HepG2 (cell line): ENCODE results near the gene PCED1B. TPM values are rescaled to one million over a fixed set of nuclear protein-coding genes. Genes with fewer than 3 reads are reported as not detected.

ENCODE experiments used
- ATAC-seq: fragments of 200-7000 bp; cut with Tn5 transposase; 3 replicates; pipeline ENCODE4 v1.9.1; 2020; ENCODE audit warnings: mild to moderate bottlenecking, moderate library complexity
- BruUV-seq: library from RNA; stranded (reverse); fragments of 400-500 nt; replicated peaks from 2 replicates; lab custom pipeline; 2021; lab: Mats Ljungman, UMichigan
- CTCF ChIA-PET: fragments of 300-600 bp; formaldehyde crosslinking; extraction: SDS; loops from one replicate; lab custom pipeline; 2021; ENCODE audit warnings: low total read pairs, inconsistent platforms, low intra/inter-chr PET ratio; lab: Yijun Ruan, JAX
- POLR2A ChIA-PET: fragments of 350-600 bp; sonication (Branson Sonifier 250); formaldehyde crosslinking; loops from one replicate; lab custom pipeline; 2020; ENCODE audit warnings: antibody characterized with exemption, inconsistent platforms; lab: Yijun Ruan, JAX
- DNase-seq: peaks from one replicate; pipeline ENCODE4 v3.0.0-alpha.2; 2015; ENCODE audit warnings: low spot score
- FAIRE-seq: peaks from 3 replicates; lab custom pipeline; 2011; peaks lifted over from hg19 to GRCh38; lab: Jason Lieb, UNC
- H2AFZ ChIP-seq: one replicate; pipeline ENCODE4 v1.6.1; 2011; ENCODE audit warnings: low read length, inconsistent platforms
- H3K27ac ChIP-seq: fragments of 300-600 bp; 3 replicates; pipeline ENCODE4 v1.8.0; 2011; ENCODE audit warnings: mixed run types, mild to moderate bottlenecking, mixed read lengths, low read length, inconsistent platforms; ENCODE audit not compliant: insufficient read depth; ENCODE audit errors: extremely low read length
- H3K27me3 ChIP-seq, 2 experiments: fragments of 200-600 bp in 1 of 2; 2 replicates in 1 of 2; 3 replicates in 1 of 2; pipeline versions ENCODE4 v1.6.0 to v1.8.0; 2011; ENCODE audit warnings: low read length in 2 of 2, mild to moderate bottlenecking in 2 of 2, moderate library complexity in 2 of 2, inconsistent platforms in 1 of 2; ENCODE audit not compliant: insufficient read depth in 2 of 2, control insufficient read depth in 1 of 2
- H3K36me3 ChIP-seq, 2 experiments: fragments of 200-600 bp in 1 of 2; replicated peaks in 1 of 2; 2 replicates in 1 of 2; 3 replicates in 1 of 2; pipeline versions ENCODE4 v1.5.1 to v1.8.0; 2011; ENCODE audit warnings: low read length in 2 of 2, inconsistent platforms in 1 of 2; ENCODE audit not compliant: insufficient read depth in 2 of 2, control insufficient read depth in 1 of 2
- H3K4me1 ChIP-seq: 2 replicates; pipeline ENCODE4 v1.5.1; 2012; ENCODE audit warnings: low read length, inconsistent platforms; ENCODE audit not compliant: insufficient read depth
- H3K4me2 ChIP-seq: 2 replicates; pipeline ENCODE4 v1.6.0; 2011; ENCODE audit warnings: low read depth, low read length, inconsistent platforms
- H3K4me3 ChIP-seq, 3 experiments: fragments of 200-600 bp in 1 of 3; sonication (generic), shearing (Covaris generic) in 1 of 3; replicated peaks in 1 of 3; 2 replicates each; pipeline ENCODE4 v1.5.1; 2011 to 2016; ENCODE audit warnings: low read length in 3 of 3, inconsistent platforms in 2 of 3, low read depth in 2 of 3, mild to moderate bottlenecking in 2 of 3, control low read depth in 1 of 3, mixed read lengths in 1 of 3; ENCODE audit not compliant: insufficient read depth in 1 of 3
- H3K79me2 ChIP-seq: one replicate; pipeline ENCODE4 v1.6.1; 2011; ENCODE audit warnings: low read length, inconsistent platforms; ENCODE audit not compliant: insufficient read depth
- H3K9ac ChIP-seq: 2 replicates; pipeline ENCODE4 v1.6.0; 2011; ENCODE audit warnings: mild to moderate bottlenecking, low read depth, low read length, inconsistent platforms; ENCODE audit not compliant: insufficient read depth
- H3K9me3 ChIP-seq: 2 replicates; pipeline ENCODE4 v1.5.1; 2012; ENCODE audit warnings: mild to moderate bottlenecking, low read length
- H4K20me1 ChIP-seq: 2 replicates; pipeline ENCODE4 v1.6.0; 2011; ENCODE audit warnings: inconsistent platforms, mild to moderate bottlenecking, low read length, moderate library complexity; ENCODE audit not compliant: insufficient read depth
- AGO2 ChIP-seq: fragments of 200-400 bp; formaldehyde crosslinking; optimal IDR thresholded peaks from 2 replicates; pipeline ENCODE3; 2017; ENCODE audit warnings: mild to moderate bottlenecking, low read depth, low read length, moderate library complexity
- CSRNP1 ChIP-seq: sonication (generic); formaldehyde crosslinking; IDR thresholded peaks from 2 replicates; pipeline ENCODE4 v1.8.1; 2023; ENCODE audit warnings: mild to moderate bottlenecking, missing genetic modification reagents
- FOXO4 ChIP-seq: sonication (generic); formaldehyde crosslinking; conservative IDR thresholded peaks from 2 replicates; pipeline ENCODE4 v1.8.1; 2023; ENCODE audit warnings: missing genetic modification reagents
- MTA1 ChIP-seq: sonication (generic); formaldehyde crosslinking; IDR thresholded peaks from 2 replicates; pipeline ENCODE4 v1.4.0; 2020; ENCODE audit warnings: missing genetic modification reagents, mild to moderate bottlenecking, borderline replicate concordance
- NRL ChIP-seq: sonication (generic); formaldehyde crosslinking; IDR thresholded peaks from 2 replicates; pipeline ENCODE4 v1.5.0; 2020; ENCODE audit warnings: missing genetic modification reagents, mild to moderate bottlenecking, moderate library complexity, borderline replicate concordance
- PHF21A ChIP-seq: sonication (generic); formaldehyde crosslinking; IDR thresholded peaks from 2 replicates; pipeline ENCODE4 v1.5.0; 2020; ENCODE audit warnings: mild to moderate bottlenecking, missing genetic modification reagents
- POLR2A ChIP-seq, 2 experiments: IDR thresholded peaks; 2 replicates each; pipeline ENCODE4 v1.6.1; 2011; ENCODE audit warnings: low read depth in 2 of 2, low read length in 2 of 2, mild to moderate bottlenecking in 1 of 2, moderate library complexity in 1 of 2; ENCODE audit not compliant: insufficient read depth in 1 of 2
- RBM39 ChIP-seq: fragments of 200-400 bp; formaldehyde crosslinking; IDR thresholded peaks from one replicate; pipeline ENCODE4 v1.6.1; 2018; ENCODE audit warnings: antibody characterized with exemption, mild to moderate bottlenecking, low read depth, low read length; ENCODE audit not compliant: poor library complexity, severe bottlenecking
- SALL2 ChIP-seq: sonication (generic); formaldehyde crosslinking; IDR thresholded peaks from 2 replicates; pipeline ENCODE4 v1.8.1; 2023; ENCODE audit warnings: mild to moderate bottlenecking, missing genetic modification reagents, inconsistent platforms
- SETDB1 ChIP-seq: sonication (generic); formaldehyde crosslinking; IDR thresholded peaks from 2 replicates; pipeline ENCODE4 v1.5.1; 2020; ENCODE audit warnings: missing genetic modification reagents, mild to moderate bottlenecking, borderline replicate concordance
- XBP1 ChIP-seq: sonication (generic); formaldehyde crosslinking; IDR thresholded peaks from 2 replicates; pipeline ENCODE4 v1.5.0; 2020; ENCODE audit warnings: missing genetic modification reagents
- ZMYM3 ChIP-seq: sonication (generic); formaldehyde crosslinking; IDR thresholded peaks from 2 replicates; pipeline ENCODE4 v1.5.1; 2020; ENCODE audit warnings: mild to moderate bottlenecking, missing genetic modification reagents
- ZNF441 ChIP-seq: sonication (generic); formaldehyde crosslinking; IDR thresholded peaks from 2 replicates; pipeline ENCODE4 v1.7.0; 2021; ENCODE audit warnings: missing genetic modification reagents, borderline replicate concordance
- WGBS: methylation state at CpG from one replicate; pipeline ENCODE4 v1.1.6; 2017; ENCODE audit warnings: low lambda C conversion rate; 5-methylcytosine and 5-hydroxymethylcytosine counted together
- in situ Hi-C: cut with HindIII; loops from 2 replicates; pipeline ENCODE4 v1.10.0; 2017; ENCODE audit warnings: low pct_unique_long_range_greater_than_20kb; ENCODE audit not compliant: extremely low pct_ligation_motif_present
- intact Hi-C: fragments of 100-400 bp; cut with micrococcal nuclease; formaldehyde crosslinking; loops from one replicate; pipeline ENCODE4 v1.10.0; 2022; ENCODE audit not compliant: unreplicated experiment
- polyA plus RNA-seq, 8 experiments: library from polyadenylated mRNA; depleted of rRNA in 3 of 8; stranded (reverse) in 7 of 8; unstranded in 1 of 8; fragments of >200 nt; fragmentation: Illumina TruSeq in 4 of 8; extraction: Trizol in 4 of 8; gene quantifications; 2 replicates each; pipeline versions ENCODE4 v1.2.1 to v1.2.3, GENCODE V29; 2011 to 2016; ENCODE audit warnings: low read depth in 4 of 8, missing spikeins in 1 of 8, mixed read lengths in 1 of 8; ENCODE audit not compliant: insufficient read depth in 1 of 8
- total RNA-seq, 5 experiments: library from RNA; depleted of rRNA; stranded (reverse); fragments of >200 nt; fragmentation: Illumina TruSeq; extraction: Trizol; gene quantifications; 2 replicates each; pipeline ENCODE4 v1.2.3, GENCODE V29; 2016; ENCODE audit warnings: low read depth in 1 of 5

Gene PCED1B
- total and polyA plus RNA-seq, 2 of the 13 experiments (the other 11 are each of a cell fraction or from before 2014, with no cell fraction given): 0.11 to 0.37 TPM

GRCh38 chr12:47073951-47074350, 5.5 kb upstream of the PCED1B start:
- Histone ChIP-seq H3K9ac (no peak overlapping the region), H3K27ac (no peak overlapping the region), H3K4me2 (no peak overlapping the region), H3K36me3 (no peaks in the 10 kb centered on the region), H2AFZ (no peak overlapping the region), H4K20me1 (no peaks in the 10 kb centered on the region), H3K4me1 (0 out of 2 replicates have a peak, but pooled peaks cover 1% of the 10 kb centered on the region), H3K27me3 (peaks cover 1 to 19% of the 10 kb centered on the region in 2 experiments; a peak in 4 of 5 replicates), H3K4me3 (no peak overlapping the region), H3K79me2 (no peaks in the 10 kb centered on the region), H3K9me3 (no peaks in the 10 kb centered on the region)
- BruUV-seq: no TSS peak
- ATAC-seq (no peak), FAIRE-seq (no peak), DNase-seq (no peak)
- POLR2A ChIA-PET: no interaction called here
- WGBS: 13% methylated on average over 3 of the region's 3 CpGs
- in situ Hi-C loops (no loop called here), intact Hi-C loops (loop anchor here (2.0 kb wide), 1 partner anchor 233 kb away; no protein-coding TSS in a partner anchor)
- CTCF ChIA-PET: no interaction called here
- TF ChIP-seq AGO2 (no peak), SETDB1 (no peak), POLR2A (IDR thresholded peaks at IDR 0.05; ENCODE audit: insufficient read depth in 1 of 2, low read depth in 2 of 2, low read length in 2 of 2) (no peak), CSRNP1 (CRISPR knock-in tag) (no peak)

- H3K4me2 ChIP-seq: no peak overlapping the region
- H3K36me3 ChIP-seq: no peaks in the 10 kb centered on the region
- TF ChIP-seq SALL2: no peak
- TF ChIP-seq MTA1: no peak
- no peak for TF ChIP-seq PHF21A
- TF ChIP-seq XBP1 (CRISPR knock-in tag): no peak
- no peak for TF ChIP-seq NRL (CRISPR knock-in tag)
- no peak for TF ChIP-seq ZNF441 (CRISPR knock-in tag)
- no peak for TF ChIP-seq ZMYM3 (CRISPR knock-in tag)
- TF ChIP-seq FOXO4 (CRISPR knock-in tag): no peak
- TF ChIP-seq RBM39: no peak
- TF ChIP-seq, all 625 proteins: peak for 0
- no peak overlapping the region for H2AFZ ChIP-seq
- FAIRE-seq (no peak), DNase-seq (no peak), ATAC-seq (no peak)
- H3K79me2 ChIP-seq: no peaks in the 10 kb centered on the region
- H4K20me1 ChIP-seq: no peaks in the 10 kb centered on the region
- POLR2A ChIA-PET: no interaction called here
- no TSS peak for BruUV-seq
- no peaks in the 10 kb centered on the region for H3K9me3 ChIP-seq
- 0 out of 2 replicates have a peak, but pooled peaks cover 5% of the 10 kb centered on the region for H3K4me1 ChIP-seq
- no peak overlapping the region for H3K9ac ChIP-seq
- H3K4me3 ChIP-seq: no peak overlapping the region
- H3K27ac ChIP-seq: no peak overlapping the region
- WGBS: 83% methylated on average over 2 of the region's 2 CpGs
- H3K27me3 ChIP-seq: peaks cover 4 to 23% of the 10 kb centered on the region in 2 experiments
- intact Hi-C loops (no loop called here), in situ Hi-C loops (no loop called here)
- CTCF ChIA-PET: no interaction called here
These were observed 4.7 kb upstream of the PCED1B start for GRCh38 chr12:47074757-47075156.
